Right atrium auricular region (tissue), 2 donors: Measurements from ENCODE around the gene GFOD1. TPM values are rescaled to one million over a fixed set of nuclear protein-coding genes. Genes with fewer than 3 reads are reported as not detected.

Source experiments
- DNase-seq: peaks from one replicate; pipeline ENCODE4 v3.0.0-alpha.2; 2019; ENCODE audit warnings: low spot score
- H3K27ac ChIP-seq, 2 donors: fragments of 200-600 bp; sonication (generic); 1 replicate in 1 of 2; 2 replicates in 1 of 2; pipeline ENCODE4 v1.5.1; 2016 to 2019
- H3K27me3 ChIP-seq, 2 donors: fragments of 200-600 bp; sonication (generic); one replicate each; pipeline versions ENCODE4 v1.5.1 to v1.6.0; 2017 to 2019
- H3K36me3 ChIP-seq: fragments of 200-600 bp; sonication (generic); one replicate; pipeline ENCODE4 v1.5.1; 2016
- H3K4me1 ChIP-seq, 2 donors: fragments of 200-600 bp; sonication (generic); one replicate each; pipeline versions ENCODE4 v1.5.1 to v1.6.0; 2017 to 2019
- H3K4me3 ChIP-seq, 2 donors: fragments of 200-600 bp; sonication (generic); 1 replicate in 1 of 2; 2 replicates in 1 of 2; pipeline ENCODE4 v1.5.1; 2017 to 2019; ENCODE audit warnings: mild to moderate bottlenecking in 1 of 2, moderate library complexity in 1 of 2
- H3K9me3 ChIP-seq, 2 donors: fragments of 200-600 bp; sonication (generic); one replicate each; pipeline ENCODE4 v1.5.1; 2019
- CTCF ChIP-seq, 2 donors: fragments of 200-600 bp; sonication (generic); IDR thresholded peaks; one replicate each; pipeline ENCODE4 v1.5.1; 2019; ENCODE audit warnings: antibody characterized with exemption in 2 of 2
- total RNA-seq, 2 donors: library from RNA; depleted of rRNA; stranded (reverse); fragments of >200 nt; gene quantifications; one replicate each; pipeline ENCODE4 v1.1.0, GENCODE V29; 2016

GFOD1 gene
- total RNA-seq, 2 donors from 2014 or later, result 66.2 to 96.3 TPM

- peak overlapping the region; percentile 84 to 90 for H3K27ac ChIP-seq
- no peaks in the 10 kb centered on the region for H3K27me3 ChIP-seq
- H3K9me3 ChIP-seq, result no peaks in the 10 kb centered on the region
- H3K36me3 ChIP-seq, result no peaks in the 10 kb centered on the region
- peaks cover 0 to 42% of the 10 kb centered on the region in 2 donors for H3K4me1 ChIP-seq
- no peak overlapping the region for H3K4me3 ChIP-seq
- DNase-seq, result no peak
- no peak for TF ChIP-seq CTCF (IDR thresholded peaks at IDR 0.05)
Measured at GRCh38 chr6:13528777-13529343, 41.5 kb upstream of the GFOD1 start.

GRCh38 chr6:13528232-13528631, 40.8 kb upstream of the GFOD1 start:
- H3K27ac ChIP-seq, result peak overlapping the region; percentile 84 to 90
- peak in 1 of 2 donors; percentile 37 for TF ChIP-seq CTCF (IDR thresholded peaks at IDR 0.05)
- H3K36me3 ChIP-seq, result no peaks in the 10 kb centered on the region
- DNase-seq, result no peak
- no peaks in the 10 kb centered on the region for H3K9me3 ChIP-seq
- no peak overlapping the region for H3K4me3 ChIP-seq
- H3K27me3 ChIP-seq, result no peaks in the 10 kb centered on the region
- H3K4me1 ChIP-seq, result peaks cover 0 to 46% of the 10 kb centered on the region in 2 donors

- H3K4me3 ChIP-seq, result no peak overlapping the region
- H3K27me3 ChIP-seq, result no peaks in the 10 kb centered on the region
- TF ChIP-seq CTCF (IDR thresholded peaks at IDR 0.05), result no peak
- peaks cover 0 to 46% of the 10 kb centered on the region in 2 donors for H3K4me1 ChIP-seq
- no peaks in the 10 kb centered on the region for H3K36me3 ChIP-seq
- no peak for DNase-seq
- no peaks in the 10 kb centered on the region for H3K9me3 ChIP-seq
- H3K27ac ChIP-seq, result peak overlapping the region; percentile 84 to 90
Measured at GRCh38 chr6:13527671-13528056, 40.3 kb upstream of the GFOD1 start.

GRCh38 chr6:13526727-13527670, 39.6 kb upstream of the GFOD1 start:
- H3K9me3 ChIP-seq, result no peaks in the 10 kb centered on the region
- no peak for TF ChIP-seq CTCF (IDR thresholded peaks at IDR 0.05)
- peak overlapping the region; percentile 84 to 90 for H3K27ac ChIP-seq
- H3K4me3 ChIP-seq, result no peak overlapping the region
- no peak for DNase-seq
- no peaks in the 10 kb centered on the region for H3K27me3 ChIP-seq
- H3K36me3 ChIP-seq, result no peaks in the 10 kb centered on the region
- peaks cover 0 to 46% of the 10 kb centered on the region in 2 donors for H3K4me1 ChIP-seq

- no peak for DNase-seq
- peak overlapping the region; percentile 84 to 90 for H3K27ac ChIP-seq
- H3K36me3 ChIP-seq, result no peaks in the 10 kb centered on the region
- no peak for TF ChIP-seq CTCF (IDR thresholded peaks at IDR 0.05)
- H3K4me1 ChIP-seq, result peaks cover 0 to 46% of the 10 kb centered on the region in 2 donors
- no peaks in the 10 kb centered on the region for H3K27me3 ChIP-seq
- H3K4me3 ChIP-seq, result no peak overlapping the region
- H3K9me3 ChIP-seq, result no peaks in the 10 kb centered on the region
Measured at GRCh38 chr6:13526357-13526726, 38.9 kb upstream of the GFOD1 start.
